Nephron progenitor cell (in vitro differentiated cells): ENCODE results near the gene FCRL5.
A peak's percentile ranks its signal among the peaks of the same experiment; 100 is the strongest.

Experiments used
- DNase-seq: peaks from one replicate; pipeline ENCODE4 v3.0.0; 2021
- H3K27ac Mint-ChIP-seq: 2 replicates; pipeline ENCODE4 v1.8.0; 2021; ENCODE audit warnings: mild to moderate bottlenecking, moderate library complexity, mixed read lengths
- H3K27me3 Mint-ChIP-seq: 2 replicates; pipeline ENCODE4 v1.8.0; 2021; ENCODE audit warnings: mild to moderate bottlenecking, low read depth, mixed read lengths; ENCODE audit not compliant: poor library complexity
- H3K36me3 Mint-ChIP-seq: 2 replicates; pipeline ENCODE4 v1.8.0; 2021; ENCODE audit warnings: low read depth, mixed read lengths
- H3K4me1 Mint-ChIP-seq: 2 replicates; pipeline ENCODE4 v1.8.0; 2021; ENCODE audit warnings: mixed read lengths
- H3K4me3 Mint-ChIP-seq: 2 replicates; pipeline ENCODE4 v1.8.0; 2021; ENCODE audit warnings: mild to moderate bottlenecking, moderate library complexity, mixed read lengths
- H3K9me3 Mint-ChIP-seq: 2 replicates; pipeline ENCODE4 v1.8.0; 2021; ENCODE audit warnings: mild to moderate bottlenecking, moderate library complexity, mixed read lengths
- CTCF ChIP-seq: fragments of 200-600 bp; sonication (generic); IDR thresholded peaks from 2 replicates; pipeline ENCODE4 v1.5.0; 2021; ENCODE audit warnings: antibody characterized with exemption

Gene FCRL5

GRCh38 chr1:157585984-157586383 lies 33.7 kb upstream of the FCRL5 start:
- Mint-ChIP-seq H3K36me3 (no peaks in the 10 kb centered on the region), H3K27ac (no peak overlapping the region), H3K4me1 (no peaks in the 10 kb centered on the region), H3K27me3 (peaks cover 17% of the 10 kb centered on the region), H3K4me3 (no peak overlapping the region), H3K9me3 (no peaks in the 10 kb centered on the region)
- DNase-seq, result peak; percentile 20
- no peak for TF ChIP-seq CTCF

- no peak for TF ChIP-seq CTCF
- no peaks in the 10 kb centered on the region for H3K36me3 Mint-ChIP-seq
- H3K4me1 Mint-ChIP-seq, result no peaks in the 10 kb centered on the region
- H3K9me3 Mint-ChIP-seq, result no peaks in the 10 kb centered on the region
- DNase-seq, result no peak
- no peak overlapping the region for H3K4me3 Mint-ChIP-seq
- no peak overlapping the region for H3K27ac Mint-ChIP-seq
- H3K27me3 Mint-ChIP-seq, result peaks cover 17% of the 10 kb centered on the region
Measured at GRCh38 chr1:157584503-157584902, 32.2 kb upstream of the FCRL5 start.

- Mint-ChIP-seq H3K27ac (no peak overlapping the region), H3K4me3 (no peak overlapping the region), H3K27me3 (peaks cover 13% of the 10 kb centered on the region), H3K36me3 (no peaks in the 10 kb centered on the region), H3K9me3 (no peaks in the 10 kb centered on the region), H3K4me1 (no peaks in the 10 kb centered on the region)
- no peak for DNase-seq
- TF ChIP-seq CTCF, result no peak
Measured at GRCh38 chr1:157580828-157581210, 28.5 kb upstream of the FCRL5 start.

- no peak overlapping the region for H3K27ac Mint-ChIP-seq
- TF ChIP-seq CTCF, result peak; percentile 81
- peaks cover 13% of the 10 kb centered on the region for H3K27me3 Mint-ChIP-seq
- H3K9me3 Mint-ChIP-seq, result no peaks in the 10 kb centered on the region
- H3K4me3 Mint-ChIP-seq, result no peak overlapping the region
- no peaks in the 10 kb centered on the region for H3K4me1 Mint-ChIP-seq
- no peaks in the 10 kb centered on the region for H3K36me3 Mint-ChIP-seq
- DNase-seq, result peak; percentile 40
Measured at GRCh38 chr1:157580179-157580827, 28.0 kb upstream of the FCRL5 start.

GRCh38 chr1:157577420-157577819 lies 25.1 kb upstream of the FCRL5 start:
- DNase-seq, result no peak
- no peak overlapping the region for H3K27ac Mint-ChIP-seq
- H3K36me3 Mint-ChIP-seq, result no peaks in the 10 kb centered on the region
- TF ChIP-seq CTCF, result no peak
- peaks cover 12% of the 10 kb centered on the region for H3K27me3 Mint-ChIP-seq
- H3K9me3 Mint-ChIP-seq, result no peaks in the 10 kb centered on the region
- H3K4me1 Mint-ChIP-seq, result no peaks in the 10 kb centered on the region
- H3K4me3 Mint-ChIP-seq, result no peak overlapping the region

GRCh38 chr1:157575744-157576143 lies 23.4 kb upstream of the FCRL5 start:
- Mint-ChIP-seq H3K36me3 (no peaks in the 10 kb centered on the region), H3K4me3 (no peak overlapping the region), H3K27me3 (peaks cover 7% of the 10 kb centered on the region), H3K4me1 (no peaks in the 10 kb centered on the region), H3K27ac (peak overlapping the region; percentile 19), H3K9me3 (no peaks in the 10 kb centered on the region)
- no peak for DNase-seq
- TF ChIP-seq CTCF, result no peak
